ENCODE measurements around the gene CREBBP.
"Not testable (repeated sequence)": the region's sequence is repeated elsewhere in the genome, so short reads cannot be mapped to it uniquely, and the experiment has no call there.

The CREBBP gene

GRCh38 chr16:3912897-3913296, 32.4 kb upstream of the CREBBP start:
- no peak for TF ChIP-seq CTCF (IDR thresholded peaks at IDR 0.05; ENCODE audit: control insufficient read depth, insufficient read depth, low read depth, low read length, missing control alignments)
- no peak for DNase-seq (ENCODE audit: low read depth)
- no peak overlapping the region for H3K4me3 ChIP-seq (ENCODE audit: control insufficient read depth, low read depth, low read length)

- no peak overlapping the region for H3K4me3 ChIP-seq (ENCODE audit: control insufficient read depth, low read depth, low read length)
- DNase-seq (ENCODE audit: low read depth): no peak
- TF ChIP-seq CTCF (IDR thresholded peaks at IDR 0.05; ENCODE audit: control insufficient read depth, insufficient read depth, low read depth, low read length, missing control alignments): no peak
These were observed 31.9 kb upstream of the CREBBP start for GRCh38 chr16:3912373-3912772.

DNA sequence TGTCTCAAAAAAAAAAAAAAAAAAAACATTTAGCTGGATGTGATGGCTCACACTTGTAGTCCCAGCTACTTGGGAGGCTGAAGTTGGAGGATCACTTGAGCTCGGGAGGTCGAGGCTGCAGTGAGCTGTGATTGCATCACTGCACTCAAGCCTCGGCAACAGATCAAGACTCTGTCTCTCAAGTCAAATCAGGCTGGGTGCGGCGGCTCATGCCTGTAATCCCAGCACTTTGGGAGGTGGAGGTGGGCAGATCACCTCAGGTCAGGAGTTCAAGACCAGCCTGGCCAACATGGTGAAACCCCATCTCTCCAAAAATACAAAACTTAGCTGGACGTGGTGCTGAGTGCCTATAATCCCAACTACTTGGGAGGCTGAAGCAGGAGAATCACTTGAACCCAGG, 31.2 kb upstream of the CREBBP start:
- not testable (repeated sequence) for DNase-seq (ENCODE audit: low read depth); H3K4me3 ChIP-seq (ENCODE audit: control insufficient read depth, low read depth, low read length)

DNA sequence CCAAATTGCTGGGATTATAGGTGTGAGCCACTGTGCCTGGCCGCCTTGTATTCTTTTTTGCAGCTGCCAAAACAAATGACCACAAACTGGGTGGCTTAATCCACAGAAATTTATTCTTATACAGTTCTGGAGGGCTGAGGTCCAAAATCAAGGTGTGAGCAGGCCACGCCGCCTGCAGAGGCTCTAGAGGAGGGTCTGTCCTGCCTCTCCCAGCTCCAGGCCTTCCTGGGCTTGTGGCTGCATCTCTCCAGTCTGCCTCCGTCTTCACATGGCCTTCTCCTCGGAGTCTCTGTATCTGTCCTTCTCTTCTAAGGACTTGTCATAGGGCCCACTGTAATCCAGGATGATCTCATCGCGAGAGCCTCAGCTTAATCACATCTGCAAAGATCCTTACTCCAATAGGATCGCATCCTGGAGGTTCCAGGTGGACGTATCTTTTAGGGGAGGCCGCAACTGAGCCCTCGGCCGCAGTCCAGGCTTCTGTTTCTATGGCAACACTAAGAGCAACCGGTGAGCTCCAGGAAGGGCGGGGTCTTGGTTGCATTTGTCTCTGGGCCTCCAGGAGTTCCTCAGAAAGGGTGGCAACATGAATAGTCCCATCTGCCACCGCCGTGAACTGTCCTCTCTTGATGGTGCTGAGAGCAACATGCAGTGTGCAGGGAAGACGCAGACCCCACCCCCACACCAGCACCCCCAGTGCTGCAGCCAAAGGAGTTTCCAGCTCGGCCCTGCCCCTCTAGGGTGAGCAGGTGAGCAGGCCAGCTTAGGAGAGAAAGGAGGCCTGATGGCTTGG, 29.5 kb upstream of the CREBBP start:
- TF ChIP-seq CTCF (IDR thresholded peaks at IDR 0.05; ENCODE audit: control insufficient read depth, insufficient read depth, low read depth, low read length, missing control alignments): no peak
- no peak for DNase-seq (ENCODE audit: low read depth)
- no peak overlapping the region for H3K4me3 ChIP-seq (ENCODE audit: control insufficient read depth, low read depth, low read length)

GRCh38 chr16:3908951-3909437, 28.5 kb upstream of the CREBBP start:
- DNase-seq (ENCODE audit: low read depth): no peak
- no peak overlapping the region for H3K4me3 ChIP-seq (ENCODE audit: control insufficient read depth, low read depth, low read length)
- TF ChIP-seq CTCF (IDR thresholded peaks at IDR 0.05; ENCODE audit: control insufficient read depth, insufficient read depth, low read depth, low read length, missing control alignments): no peak

GRCh38 chr16:3907586-3907985, 27.1 kb upstream of the CREBBP start:
- DNase-seq (ENCODE audit: low read depth): no peak
- H3K4me3 ChIP-seq (ENCODE audit: control insufficient read depth, low read depth, low read length): no peak overlapping the region
- no peak for TF ChIP-seq CTCF (IDR thresholded peaks at IDR 0.05; ENCODE audit: control insufficient read depth, insufficient read depth, low read depth, low read length, missing control alignments)

DNA sequence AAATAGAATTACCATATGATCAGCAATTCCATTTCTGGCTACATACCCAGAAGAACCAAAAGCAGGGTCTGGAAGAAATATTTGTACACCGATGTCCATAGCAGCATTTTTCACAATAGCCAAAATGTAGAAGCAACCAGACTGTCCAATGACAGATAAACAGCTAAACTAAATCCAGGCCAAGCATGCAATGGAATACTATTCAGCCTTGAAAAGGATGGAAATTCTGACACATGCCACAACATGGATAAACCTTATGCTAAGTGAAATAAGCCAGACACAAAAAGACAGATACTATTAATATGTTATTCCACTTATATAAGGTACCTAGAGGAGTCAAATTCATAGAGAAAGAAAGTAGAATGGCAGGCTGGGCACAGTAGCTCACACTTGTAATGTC, 25.9 kb upstream of the CREBBP start:
- TF ChIP-seq CTCF (IDR thresholded peaks at IDR 0.05; ENCODE audit: control insufficient read depth, insufficient read depth, low read depth, low read length, missing control alignments): no peak
- no peak overlapping the region for H3K4me3 ChIP-seq (ENCODE audit: control insufficient read depth, low read depth, low read length)
- DNase-seq (ENCODE audit: low read depth): no peak
